DMS153 treated with DMSO at 0.1 percent for 48 hours (cell line): Measurements from ENCODE around the gene WDR90.
A peak's percentile ranks its signal among the peaks of the same experiment; 100 is the strongest.

ENCODE experiments used
- DNase-seq: peaks from one replicate; lab custom pipeline; 2025; ENCODE audit not compliant: unreplicated experiment; lab: John Stamatoyannopoulos, UW

Gene WDR90

DNA sequence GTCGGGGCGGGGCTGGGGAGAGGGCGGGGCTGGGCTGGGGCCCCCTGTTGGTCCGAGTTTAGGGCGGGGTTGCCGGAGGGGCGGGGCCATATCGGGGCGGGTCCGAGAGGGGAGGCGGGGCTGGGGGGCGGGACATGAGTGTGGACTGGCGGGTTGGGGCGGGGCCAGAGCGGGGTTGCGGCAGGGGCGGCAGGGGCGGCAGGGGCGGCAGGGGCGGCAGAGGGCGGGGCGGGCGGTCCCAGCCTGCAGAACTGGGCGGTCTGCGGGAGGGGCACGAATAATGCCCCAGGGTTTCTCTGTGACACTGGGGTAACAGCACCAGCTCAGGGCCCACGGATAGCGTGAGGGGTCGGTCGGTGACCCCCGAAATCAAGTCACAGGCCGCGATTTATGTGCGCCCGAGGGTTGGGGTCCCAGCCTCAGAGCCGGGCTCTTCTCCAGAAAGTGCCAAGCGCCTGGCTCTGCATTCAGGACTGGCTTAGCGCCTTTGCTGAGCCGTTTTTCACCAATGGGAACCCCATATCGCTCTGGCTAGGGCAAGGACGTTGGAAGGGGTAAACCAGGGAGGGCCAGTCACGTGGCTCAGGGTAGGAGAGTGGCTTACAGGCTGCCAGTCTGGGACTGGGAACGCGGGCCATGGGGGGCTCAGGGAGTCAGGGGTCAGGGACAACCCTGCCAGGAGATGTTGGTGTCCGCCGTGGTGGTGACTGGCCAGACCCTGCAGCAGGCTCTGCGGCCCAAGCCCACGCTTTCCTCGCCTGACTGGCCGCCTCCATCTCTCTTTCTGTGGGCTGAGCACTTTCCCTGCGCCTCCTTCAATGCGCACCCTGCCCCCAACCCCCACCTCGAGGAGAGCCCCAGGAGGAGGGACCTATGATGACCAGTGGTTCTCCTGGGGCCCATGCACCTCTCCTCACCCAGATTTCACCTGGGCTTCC, 11.8 kb upstream of the WDR90 start:
- DNase-seq, result no peak

DNA sequence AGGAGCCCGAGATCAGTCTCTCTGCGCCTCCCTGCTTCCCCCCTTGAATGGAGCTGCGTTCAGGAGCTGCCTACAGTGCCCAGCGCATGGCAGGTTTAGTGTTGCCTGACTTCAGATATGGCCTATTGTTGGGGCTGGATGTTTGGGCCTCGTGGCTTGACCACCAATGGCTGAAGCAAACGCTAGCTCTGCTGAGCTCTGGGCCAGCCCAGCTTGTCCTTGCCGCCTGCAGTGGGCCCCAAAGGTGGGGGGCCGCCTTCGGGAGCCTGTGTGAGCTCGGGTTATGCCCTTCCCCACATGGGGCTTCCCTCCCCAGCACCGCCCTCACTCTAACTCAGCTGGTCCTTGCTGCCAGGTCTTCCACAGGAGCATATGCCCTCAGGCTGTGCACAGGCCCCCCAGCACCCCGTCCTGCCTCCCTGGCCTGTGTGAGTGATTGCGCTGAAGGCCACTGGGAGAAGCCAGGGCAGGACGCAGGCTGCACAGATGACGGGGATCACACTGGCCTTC, 11.1 kb upstream of the WDR90 start:
- no peak for DNase-seq

DNA sequence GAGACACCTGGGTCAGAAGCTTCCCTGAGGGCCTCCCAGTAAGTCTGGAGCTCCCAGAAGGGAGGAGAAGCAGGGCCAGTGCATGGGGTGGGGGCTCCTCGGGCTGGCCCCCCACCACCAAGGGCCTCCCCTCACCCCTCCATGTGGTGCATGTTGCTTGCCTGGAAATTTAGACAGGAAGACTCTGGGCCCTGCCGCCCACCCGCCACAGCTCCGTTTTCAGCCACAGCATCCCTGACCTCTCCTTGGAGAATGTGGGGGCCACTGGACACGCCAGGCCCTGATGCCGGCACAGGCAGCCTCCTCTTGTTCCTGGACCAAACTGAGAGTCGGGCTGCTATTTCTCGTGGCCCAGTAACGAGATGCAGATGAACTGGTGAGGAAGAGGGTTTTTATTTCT, 10.3 kb upstream of the WDR90 start:
- DNase-seq, result no peak

DNA sequence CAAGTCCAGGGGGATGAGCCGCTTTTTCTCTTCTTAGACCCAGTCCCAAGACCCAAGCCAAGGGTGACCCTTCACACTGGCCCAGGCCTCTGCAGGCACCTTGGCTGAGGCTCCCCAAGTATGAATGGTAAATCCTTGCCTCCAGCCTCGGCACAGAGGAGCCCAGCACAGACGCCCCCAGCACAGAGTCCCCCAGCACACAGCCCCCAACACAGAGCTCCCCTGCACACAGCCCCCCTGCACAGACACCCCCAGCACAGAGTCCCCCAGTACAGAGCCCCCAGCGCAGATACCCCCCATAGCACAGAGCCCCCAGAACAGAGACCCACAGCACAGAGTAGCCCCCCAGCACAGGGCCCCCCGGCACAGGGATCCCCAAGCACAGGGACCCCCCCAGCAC, 8.6 kb upstream of the WDR90 start:
- DNase-seq, result no peak

- DNase-seq, result peak; percentile 50
These were observed 7.6 kb upstream of the WDR90 start, which contains the start of gene MCRIP2 for GRCh38 chr16:641326-642188. MCRIP2 (plus strand) TSS chr16:641828; CDS start chr16:641992, 164 bp downstream.

GRCh38 chr16:642189-643049, 6.7 kb upstream of the WDR90 start:
- no peak for DNase-seq

- no peak for DNase-seq
These were observed 6.2 kb upstream of the WDR90 start for GRCh38 chr16:643050-643368.

DNA sequence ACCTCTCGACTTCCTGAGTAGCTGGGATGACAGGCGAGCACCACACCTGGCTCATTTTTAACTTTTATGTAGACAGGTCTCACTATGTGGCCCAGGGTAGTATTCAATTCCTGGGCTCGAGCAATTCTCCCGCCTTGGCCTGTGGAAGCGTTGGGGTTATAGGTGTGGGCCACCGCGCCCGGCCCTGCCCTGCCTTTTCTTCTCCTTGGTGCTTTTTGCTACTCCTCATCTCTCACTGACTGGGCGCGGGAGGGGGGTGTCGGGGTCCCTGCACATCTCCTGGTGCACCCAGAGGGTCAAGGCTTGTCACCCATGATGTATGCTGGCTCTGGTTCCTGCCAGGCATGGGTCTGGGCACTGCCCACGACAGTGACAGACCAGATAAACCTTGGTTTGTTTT, 4.6 kb upstream of the WDR90 start:
- DNase-seq, result no peak

GRCh38 chr16:645852-646678, 3.1 kb upstream of the WDR90 start:
- no peak for DNase-seq

- DNase-seq, result no peak
These were observed 2.4 kb upstream of the WDR90 start for GRCh38 chr16:646679-647172.

DNA sequence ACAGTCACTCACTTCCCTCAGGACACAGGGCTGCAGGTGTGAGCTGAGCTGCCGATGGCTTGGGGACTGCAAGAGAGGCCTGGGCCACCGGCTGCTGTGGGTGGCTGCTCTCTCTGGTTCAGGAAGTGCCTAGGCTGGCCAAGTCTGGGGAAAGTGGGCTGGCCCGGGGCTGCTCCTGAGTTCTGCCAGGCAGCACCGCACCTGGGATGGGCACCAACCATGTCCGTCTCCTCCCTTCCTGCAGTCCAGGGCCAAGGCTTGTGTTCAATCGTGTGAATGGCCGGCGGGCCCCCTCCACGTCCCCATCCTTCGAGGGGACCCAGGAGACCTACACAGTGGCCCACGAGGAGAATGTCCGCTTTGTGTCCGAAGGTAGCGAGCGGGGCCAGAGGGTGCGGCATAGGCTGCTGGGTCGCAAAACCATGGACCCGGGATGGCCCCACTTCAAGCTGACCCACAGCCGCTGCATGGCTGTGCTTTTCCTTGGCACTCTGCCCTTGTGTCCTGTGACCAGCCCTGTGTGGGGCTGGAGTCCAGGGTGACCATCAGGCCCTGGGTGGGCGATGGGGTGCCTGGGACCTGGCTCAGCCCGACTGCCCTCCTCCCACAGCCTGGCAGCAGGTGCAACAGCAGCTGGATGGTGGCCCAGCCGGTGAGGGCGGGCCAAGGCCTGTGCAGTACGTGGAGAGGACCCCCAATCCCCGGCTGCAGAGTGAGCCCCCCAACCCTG, 1.8 kb upstream of the WDR90 start:
- DNase-seq, result no peak

- DNase-seq, result peak; percentile 10
These were observed 939 bp upstream of the WDR90 start for GRCh38 chr16:648071-648780.

- no peak for DNase-seq
These were observed 466 bp downstream of the WDR90 start for GRCh38 chr16:649631-650030.

- no peak for DNase-seq
These were observed 2.7 kb downstream of the WDR90 start for GRCh38 chr16:651844-652243.

- no peak for DNase-seq
These were observed 3.5 kb downstream of the WDR90 start for GRCh38 chr16:652454-653305.

GRCh38 chr16:654034-654433, 4.9 kb downstream of the WDR90 start:
- no peak for DNase-seq

DNA sequence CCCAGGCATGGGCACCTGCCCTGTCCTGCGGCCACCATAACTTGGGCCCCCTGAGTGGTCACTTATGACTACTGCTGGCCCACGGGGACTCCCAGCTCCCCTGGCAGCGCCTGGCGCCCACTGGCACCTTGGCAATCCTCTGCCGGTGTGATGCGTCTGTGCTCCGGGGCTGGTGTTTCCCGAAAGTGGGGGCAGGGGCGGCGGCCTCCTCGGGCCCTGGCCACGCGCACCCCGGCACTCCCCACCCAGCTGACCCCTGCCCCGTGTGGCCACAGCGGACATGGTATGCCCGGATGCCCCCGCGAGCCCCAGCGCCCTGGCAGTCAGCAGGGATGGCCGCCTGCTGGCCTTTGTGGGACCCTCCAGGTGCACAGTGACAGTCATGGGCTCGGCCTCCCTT, 8.3 kb downstream of the WDR90 start:
- DNase-seq, result no peak
